Measurements from ENCODE around the gene HS2ST1.
"Not testable (repeated sequence)": the region's sequence is repeated elsewhere in the genome, so short reads cannot be mapped to it uniquely, and the experiment has no call there.

HS2ST1 gene

DNA sequence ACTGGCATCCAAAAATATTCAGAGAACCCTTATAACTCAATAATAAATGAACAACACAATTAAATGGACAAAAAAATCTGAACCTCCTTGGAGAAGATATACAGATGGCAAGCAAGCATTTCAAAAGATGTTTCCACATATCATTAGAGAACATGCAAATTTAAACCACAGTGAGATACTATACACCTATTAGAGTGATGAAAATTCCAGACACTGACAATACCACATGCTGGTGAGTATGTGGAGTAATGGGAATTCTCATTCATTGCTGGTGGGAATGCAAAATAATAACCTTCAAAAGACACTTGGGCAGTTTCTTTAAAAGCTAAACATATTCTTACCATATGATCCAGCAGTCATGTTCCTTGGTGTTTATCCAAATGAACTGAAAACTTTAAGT is 46.1 kb downstream of the HS2ST1 start:
- no peak overlapping the region for H3K27ac ChIP-seq
- no peak overlapping the region for H3K4me2 ChIP-seq (ENCODE audit: low read length)
- no peaks in the 10 kb centered on the region for H3K4me1 ChIP-seq
- no peaks in the 10 kb centered on the region for H3K36me3 ChIP-seq (ENCODE audit: control insufficient read depth, insufficient read depth, low read length)
- H2AFZ ChIP-seq = no peak overlapping the region
- H3K9ac ChIP-seq = no peak overlapping the region
- no peaks in the 10 kb centered on the region for H3K79me2 ChIP-seq
- H3K9me3 ChIP-seq (ENCODE audit: control insufficient read depth, low read length) = no peaks in the 10 kb centered on the region
- no peaks in the 10 kb centered on the region for H3K27me3 ChIP-seq (ENCODE audit: control insufficient read depth, insufficient read depth, low read length)
- no peak for TF ChIP-seq CTCF (IDR thresholded peaks at IDR 0.05)
- H3K4me3 ChIP-seq (ENCODE audit: low read depth, low read length) = no peak overlapping the region

DNA sequence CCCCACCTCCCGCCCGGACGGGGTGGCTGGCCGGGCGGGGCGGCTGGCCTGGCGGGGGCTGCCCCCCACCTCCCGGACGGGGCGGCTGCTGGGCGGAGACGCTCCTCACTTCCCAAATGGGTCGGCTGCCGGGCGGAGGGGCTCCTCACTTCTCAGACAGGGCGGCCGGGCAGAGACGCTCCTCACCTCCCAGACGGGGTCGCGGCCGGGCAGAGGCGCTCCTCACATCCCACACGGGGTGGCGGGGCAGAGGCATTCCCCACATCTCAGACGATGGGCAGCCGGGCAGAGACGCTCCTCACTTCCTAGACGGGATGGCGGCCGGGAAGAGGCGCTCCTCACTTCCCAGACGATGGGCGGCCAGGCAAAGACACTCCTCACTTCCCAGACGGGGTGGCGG is 49.4 kb downstream of the HS2ST1 start:
- H3K79me2 ChIP-seq; H3K4me2 ChIP-seq (ENCODE audit: low read length); H3K4me1 ChIP-seq: not testable (repeated sequence)

GRCh38 chr1:86965012-86965826 is 50.8 kb downstream of the HS2ST1 start:
- H2AFZ ChIP-seq = no peak overlapping the region
- H3K4me1 ChIP-seq = no peaks in the 10 kb centered on the region
- TF ChIP-seq CTCF (IDR thresholded peaks at IDR 0.05) = peak; percentile 37
- no peaks in the 10 kb centered on the region for H3K36me3 ChIP-seq (ENCODE audit: control insufficient read depth, insufficient read depth, low read length)
- H3K4me3 ChIP-seq (ENCODE audit: low read depth, low read length) = no peak overlapping the region
- H3K79me2 ChIP-seq = no peaks in the 10 kb centered on the region
- no peak overlapping the region for H3K27ac ChIP-seq
- no peaks in the 10 kb centered on the region for H3K9me3 ChIP-seq (ENCODE audit: control insufficient read depth, low read length)
- no peak overlapping the region for H3K9ac ChIP-seq
- no peaks in the 10 kb centered on the region for H3K27me3 ChIP-seq (ENCODE audit: control insufficient read depth, insufficient read depth, low read length)
- H3K4me2 ChIP-seq (ENCODE audit: low read length) = no peak overlapping the region

More for the DNA sequence above, 49.4 kb downstream of the HS2ST1 start:
- H3K4me3 ChIP-seq (ENCODE audit: low read depth, low read length); H3K27ac ChIP-seq; H3K27me3 ChIP-seq (ENCODE audit: control insufficient read depth, insufficient read depth, low read length); H3K9me3 ChIP-seq (ENCODE audit: control insufficient read depth, low read length); H2AFZ ChIP-seq; H3K36me3 ChIP-seq (ENCODE audit: control insufficient read depth, insufficient read depth, low read length); H3K9ac ChIP-seq: not testable (repeated sequence)

- H3K9me3 ChIP-seq (ENCODE audit: control insufficient read depth, low read length) = no peaks in the 10 kb centered on the region
- H2AFZ ChIP-seq = no peak overlapping the region
- no peak overlapping the region for H3K9ac ChIP-seq
- no peak for TF ChIP-seq CTCF (IDR thresholded peaks at IDR 0.05)
- H3K27me3 ChIP-seq (ENCODE audit: control insufficient read depth, insufficient read depth, low read length) = no peaks in the 10 kb centered on the region
- no peak overlapping the region for H3K4me2 ChIP-seq (ENCODE audit: low read length)
- H3K4me3 ChIP-seq (ENCODE audit: low read depth, low read length) = no peak overlapping the region
- H3K27ac ChIP-seq = no peak overlapping the region
- H3K79me2 ChIP-seq = no peaks in the 10 kb centered on the region
- H3K36me3 ChIP-seq (ENCODE audit: control insufficient read depth, insufficient read depth, low read length) = no peaks in the 10 kb centered on the region
- no peaks in the 10 kb centered on the region for H3K4me1 ChIP-seq
Measured at GRCh38 chr1:86965827-86966182, 51.4 kb downstream of the HS2ST1 start.

DNA sequence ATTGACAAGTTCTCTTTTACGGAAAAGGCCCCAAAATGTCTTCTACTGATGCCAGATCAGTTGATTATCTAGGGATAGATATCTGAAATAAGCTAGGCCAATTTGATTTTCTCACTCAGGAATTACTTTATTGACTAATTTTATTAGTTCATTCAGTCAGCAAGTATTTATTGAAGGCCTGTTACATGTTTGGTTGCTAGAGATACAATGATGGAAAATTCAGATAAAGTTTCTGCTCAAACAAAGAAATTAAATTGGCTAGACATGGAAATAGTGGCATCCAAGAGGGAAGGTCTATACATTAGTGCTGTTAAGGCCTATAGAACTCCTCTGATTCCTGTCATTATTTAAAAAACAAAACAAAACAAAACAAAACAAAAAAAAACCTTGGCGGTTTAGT is 56.5 kb downstream of the HS2ST1 start:
- H3K9ac ChIP-seq = no peak overlapping the region
- no peak overlapping the region for H3K4me2 ChIP-seq (ENCODE audit: low read length)
- no peaks in the 10 kb centered on the region for H3K36me3 ChIP-seq (ENCODE audit: control insufficient read depth, insufficient read depth, low read length)
- no peak overlapping the region for H2AFZ ChIP-seq
- no peak overlapping the region for H3K27ac ChIP-seq
- TF ChIP-seq CTCF (IDR thresholded peaks at IDR 0.05) = no peak
- no peak overlapping the region for H3K4me3 ChIP-seq (ENCODE audit: low read depth, low read length)
- H3K9me3 ChIP-seq (ENCODE audit: control insufficient read depth, low read length) = no peaks in the 10 kb centered on the region
- H3K79me2 ChIP-seq = no peaks in the 10 kb centered on the region
- H3K27me3 ChIP-seq (ENCODE audit: control insufficient read depth, insufficient read depth, low read length) = no peaks in the 10 kb centered on the region
- no peaks in the 10 kb centered on the region for H3K4me1 ChIP-seq
